ENCODE measurements around the gene ZCCHC14. TPM values are rescaled to one million over a fixed set of nuclear protein-coding genes. Genes with fewer than 3 reads are reported as not detected.
A peak's percentile ranks its signal among the peaks of the same experiment; 100 is the strongest.

Gene ZCCHC14
- total RNA-seq, 1 experiment from 2014 or later: 45.4 TPM

DNA sequence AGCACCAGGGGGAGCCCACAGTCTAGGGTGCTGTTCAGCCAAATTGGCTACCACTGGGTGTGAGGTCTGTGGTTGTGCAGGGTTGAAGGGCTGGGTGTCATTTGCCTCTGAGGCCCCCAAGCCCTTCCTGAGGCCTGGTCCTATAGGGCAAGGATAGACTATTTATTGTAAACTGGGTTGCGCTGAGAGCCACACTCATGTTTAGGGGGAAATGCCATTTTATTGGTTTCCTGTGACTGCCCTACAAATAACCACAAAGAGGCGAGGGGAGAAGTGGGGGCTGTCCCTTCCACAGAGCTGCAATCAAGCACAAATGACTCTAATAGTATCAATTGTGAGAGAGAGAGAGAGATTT, 3.6 kb upstream of the ZCCHC14 start:
- Mint-ChIP-seq H3K27ac (ENCODE audit: unreplicated experiment) (no peak overlapping the region), H3K4me1 (ENCODE audit: low read depth, unreplicated experiment) (peaks cover 12% of the 10 kb centered on the region), H3K36me3 (ENCODE audit: insufficient read depth, unreplicated experiment) (peaks cover 26% of the 10 kb centered on the region), H3K9me3 (ENCODE audit: low read depth, unreplicated experiment) (no peaks in the 10 kb centered on the region), H3K4me3 (ENCODE audit: low read depth, unreplicated experiment) (no peak overlapping the region), H3K27me3 (ENCODE audit: unreplicated experiment) (no peaks in the 10 kb centered on the region)
- TF ChIP-seq, protein P1, sequence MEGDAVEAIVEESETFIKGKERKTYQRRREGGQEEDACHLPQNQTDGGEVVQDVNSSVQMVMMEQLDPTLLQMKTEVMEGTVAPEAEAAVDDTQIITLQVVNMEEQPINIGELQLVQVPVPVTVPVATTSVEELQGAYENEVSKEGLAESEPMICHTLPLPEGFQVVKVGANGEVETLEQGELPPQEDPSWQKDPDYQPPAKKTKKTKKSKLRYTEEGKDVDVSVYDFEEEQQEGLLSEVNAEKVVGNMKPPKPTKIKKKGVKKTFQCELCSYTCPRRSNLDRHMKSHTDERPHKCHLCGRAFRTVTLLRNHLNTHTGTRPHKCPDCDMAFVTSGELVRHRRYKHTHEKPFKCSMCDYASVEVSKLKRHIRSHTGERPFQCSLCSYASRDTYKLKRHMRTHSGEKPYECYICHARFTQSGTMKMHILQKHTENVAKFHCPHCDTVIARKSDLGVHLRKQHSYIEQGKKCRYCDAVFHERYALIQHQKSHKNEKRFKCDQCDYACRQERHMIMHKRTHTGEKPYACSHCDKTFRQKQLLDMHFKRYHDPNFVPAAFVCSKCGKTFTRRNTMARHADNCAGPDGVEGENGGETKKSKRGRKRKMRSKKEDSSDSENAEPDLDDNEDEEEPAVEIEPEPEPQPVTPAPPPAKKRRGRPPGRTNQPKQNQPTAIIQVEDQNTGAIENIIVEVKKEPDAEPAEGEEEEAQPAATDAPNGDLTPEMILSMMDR (IDR thresholded peaks at IDR 0.05; ENCODE audit: unreplicated experiment): no peak
- no peak for DNase-seq
- no TSS peak for BruUV-seq (replicated peaks)
- CTCF ChIA-PET: interaction anchor here (0.6 kb wide), 1 partner anchor 46 kb away, joined by 3 read pairs; no protein-coding TSS in a partner anchor
- intact Hi-C loops (cut with micrococcal nuclease; ENCODE audit: unreplicated experiment): no loop called here

DNA sequence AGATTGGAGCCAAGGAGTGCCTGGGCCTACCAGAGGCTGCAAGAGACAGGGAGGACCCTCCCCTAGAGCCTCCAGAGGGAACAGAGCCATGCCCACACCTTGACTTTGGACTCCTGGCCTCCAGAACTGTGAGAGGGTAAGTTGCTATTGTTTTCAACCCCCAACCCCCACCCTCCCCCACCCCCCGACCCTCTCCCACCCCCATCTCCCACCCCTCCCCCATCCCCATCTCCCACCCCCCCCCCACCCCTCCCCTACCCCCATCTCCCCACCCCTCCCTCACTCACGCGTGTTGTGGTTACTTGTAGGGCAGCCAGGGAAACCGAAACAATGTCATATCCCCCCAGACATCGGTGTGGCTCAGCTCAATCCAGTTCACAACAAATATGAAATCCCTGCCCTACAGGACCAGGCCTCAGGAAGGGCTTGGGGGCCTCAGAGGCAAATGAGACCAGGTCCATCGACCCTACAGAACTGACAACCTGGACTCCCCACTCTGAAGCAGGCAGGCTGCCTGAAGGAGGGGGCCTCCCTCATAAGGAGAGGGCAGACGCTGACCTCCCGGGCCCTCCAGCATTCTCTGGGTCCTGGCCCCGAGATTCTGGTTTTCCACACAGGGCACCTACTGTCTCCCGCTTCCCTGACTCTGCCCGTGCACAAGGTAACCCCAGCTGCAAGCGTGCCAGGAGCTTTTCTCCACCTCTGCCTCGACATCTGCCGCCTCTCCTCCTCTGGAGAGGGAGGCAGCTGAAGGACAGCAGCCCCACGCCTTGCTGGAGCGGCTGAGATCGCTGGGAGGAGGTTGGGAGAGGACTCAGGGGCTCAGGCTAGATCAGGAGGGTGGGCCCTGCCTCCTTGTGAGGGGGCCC, 3.0 kb upstream of the ZCCHC14 start:
- intact Hi-C loops (cut with micrococcal nuclease; ENCODE audit: unreplicated experiment): no loop called here
- no peaks in the 10 kb centered on the region for H3K27me3 Mint-ChIP-seq (ENCODE audit: unreplicated experiment)
- DNase-seq: no peak
- TF ChIP-seq, protein P1 (IDR thresholded peaks at IDR 0.05; ENCODE audit: unreplicated experiment): no peak
- no peak overlapping the region for H3K4me3 Mint-ChIP-seq (ENCODE audit: low read depth, unreplicated experiment)
- H3K4me1 Mint-ChIP-seq (ENCODE audit: low read depth, unreplicated experiment): peaks cover 15% of the 10 kb centered on the region
- no peaks in the 10 kb centered on the region for H3K9me3 Mint-ChIP-seq (ENCODE audit: low read depth, unreplicated experiment)
- no TSS peak for BruUV-seq (replicated peaks)
- peaks cover 32% of the 10 kb centered on the region for H3K36me3 Mint-ChIP-seq (ENCODE audit: insufficient read depth, unreplicated experiment)
- no peak overlapping the region for H3K27ac Mint-ChIP-seq (ENCODE audit: unreplicated experiment)
- CTCF ChIA-PET: interaction anchor here (0.6 kb wide), 1 partner anchor 45 kb away, joined by 3 read pairs; no protein-coding TSS in a partner anchor

- H3K36me3 Mint-ChIP-seq (ENCODE audit: insufficient read depth, unreplicated experiment): peaks cover 49% of the 10 kb centered on the region
- H3K4me3 Mint-ChIP-seq (ENCODE audit: low read depth, unreplicated experiment): peak overlapping the region; percentile 87
- H3K4me1 Mint-ChIP-seq (ENCODE audit: low read depth, unreplicated experiment): peaks cover 34% of the 10 kb centered on the region
- no peaks in the 10 kb centered on the region for H3K27me3 Mint-ChIP-seq (ENCODE audit: unreplicated experiment)
- H3K27ac Mint-ChIP-seq (ENCODE audit: unreplicated experiment): peak overlapping the region; percentile 89
- TF ChIP-seq, protein P1 (IDR thresholded peaks at IDR 0.05; ENCODE audit: unreplicated experiment): no peak
- DNase-seq: no peak
- no peaks in the 10 kb centered on the region for H3K9me3 Mint-ChIP-seq (ENCODE audit: low read depth, unreplicated experiment)
- BruUV-seq (replicated peaks): no TSS peak
- intact Hi-C loops (cut with micrococcal nuclease; ENCODE audit: unreplicated experiment): no loop called here
- CTCF ChIA-PET: interaction anchor here (0.7 to 1.1 kb wide), 3 partner anchors 32 to 275 kb away, joined by 3 to 6 read pairs (median 3); no protein-coding TSS in a partner anchor
Measured at GRCh38 chr16:87493608-87494280, 920 bp upstream of the ZCCHC14 start.

GRCh38 chr16:87492291-87492630, 563 bp downstream of the ZCCHC14 start:
- no peak for DNase-seq
- no TSS peak for BruUV-seq (replicated peaks)
- no peaks in the 10 kb centered on the region for H3K9me3 Mint-ChIP-seq (ENCODE audit: low read depth, unreplicated experiment)
- intact Hi-C loops (cut with micrococcal nuclease; ENCODE audit: unreplicated experiment): no loop called here
- CTCF ChIA-PET: interaction anchor here (0.6 to 1.6 kb wide), 2 partner anchors 79 to 458 kb away, joined by 4 read pairs; no protein-coding TSS in a partner anchor
- no peaks in the 10 kb centered on the region for H3K27me3 Mint-ChIP-seq (ENCODE audit: unreplicated experiment)
- H3K4me3 Mint-ChIP-seq (ENCODE audit: low read depth, unreplicated experiment): peak overlapping the region; percentile 96
- TF ChIP-seq, protein P1 (IDR thresholded peaks at IDR 0.05; ENCODE audit: unreplicated experiment): no peak
- peaks cover 59% of the 10 kb centered on the region for H3K36me3 Mint-ChIP-seq (ENCODE audit: insufficient read depth, unreplicated experiment)
- H3K4me1 Mint-ChIP-seq (ENCODE audit: low read depth, unreplicated experiment): peaks cover 41% of the 10 kb centered on the region
- H3K27ac Mint-ChIP-seq (ENCODE audit: unreplicated experiment): no peak overlapping the region

Data from Calu3 (cell line).